Neural cell (in vitro differentiated cells): ENCODE measurements around the gene MAP1LC3B2. TPM values are rescaled to one million over a fixed set of nuclear protein-coding genes. Genes with fewer than 3 reads are reported as not detected.

Experiments used
- H2AFZ ChIP-seq: fragments of 200-600, 300-800 bp; sonication (generic), shearing (Covaris generic); 2 replicates; pipeline ENCODE4 v1.6.0; 2014; ENCODE audit warnings: low read depth, mild to moderate bottlenecking, antibody characterized with exemption, low read length, moderate library complexity
- H3F3A ChIP-seq: fragments of 200-600 bp; shearing (Covaris generic); 2 replicates; pipeline ENCODE4 v1.6.1; 2016; ENCODE audit warnings: mild to moderate bottlenecking, moderate library complexity, mixed read lengths, antibody characterized with exemption, low read length; ENCODE audit not compliant: insufficient read depth, poor library complexity, severe bottlenecking
- H3K27ac ChIP-seq: fragments of 200-600, 300-800 bp; sonication (generic), shearing (Covaris generic); 2 replicates; pipeline ENCODE4 v1.5.1; 2014; ENCODE audit warnings: mild to moderate bottlenecking, low read length, moderate library complexity
- H3K27me3 ChIP-seq: fragments of 300-800, 200-600 bp; sonication (generic), shearing (Covaris generic); 2 replicates; pipeline ENCODE4 v1.6.0; 2014; ENCODE audit warnings: mild to moderate bottlenecking, low read depth, low read length, moderate library complexity; ENCODE audit not compliant: insufficient read depth
- H3K36me3 ChIP-seq: fragments of 300-800, 200-600 bp; sonication (generic), shearing (Covaris generic); 2 replicates; pipeline ENCODE4 v1.5.1; 2014; ENCODE audit warnings: mild to moderate bottlenecking, antibody characterized with exemption, low read length, moderate library complexity; ENCODE audit not compliant: insufficient read depth
- H3K4me2 ChIP-seq: fragments of 300-800, 200-600 bp; sonication (generic), shearing (Covaris generic); 2 replicates; pipeline ENCODE4 v1.6.0; 2014; ENCODE audit warnings: mild to moderate bottlenecking, low read length
- H3K4me3 ChIP-seq: fragments of 300-800, 200-600 bp; sonication (generic), shearing (Covaris generic); 2 replicates; pipeline ENCODE4 v1.5.1; 2014; ENCODE audit warnings: mild to moderate bottlenecking, low read length, moderate library complexity
- H3K79me2 ChIP-seq: fragments of 200-600 bp; shearing (Covaris generic); replicated peaks from 2 replicates; pipeline ENCODE4 v1.6.0; 2014; ENCODE audit warnings: mild to moderate bottlenecking, low read length, moderate library complexity; ENCODE audit not compliant: insufficient read depth
- H3K9ac ChIP-seq: fragments of 300-800, 200-600 bp; sonication (generic), shearing (Covaris generic); 2 replicates; pipeline ENCODE4 v1.6.1; 2016; ENCODE audit warnings: mild to moderate bottlenecking, low read length, mixed read lengths
- H3K9me2 ChIP-seq: fragments of 200-600 bp; shearing (Covaris generic); 2 replicates; pipeline ENCODE4 v1.6.1; 2016; ENCODE audit warnings: mild to moderate bottlenecking, low read length, mixed read lengths; ENCODE audit not compliant: insufficient read depth
- H3K9me3 ChIP-seq: fragments of 200-600, 300-800 bp; sonication (generic), shearing (Covaris generic); 2 replicates; pipeline ENCODE4 v1.6.1; 2016; ENCODE audit warnings: mild to moderate bottlenecking, mixed run types, low read length, moderate library complexity, mixed read lengths
- H4K20me1 ChIP-seq: fragments of 200-600 bp; shearing (Covaris generic); 2 replicates; pipeline ENCODE4 v1.6.1; 2016; ENCODE audit warnings: mild to moderate bottlenecking, mixed run types; ENCODE audit not compliant: insufficient read depth
- EP300 ChIP-seq: fragments of 450-650 bp; conservative IDR thresholded peaks from 2 replicates; pipeline ENCODE4 v1.6.1; 2014; ENCODE audit warnings: antibody characterized with exemption, mild to moderate bottlenecking, moderate library complexity; ENCODE audit not compliant: poor library complexity, severe bottlenecking
- EZH2 ChIP-seq: fragments of 200-600, 300-800 bp; shearing (Covaris generic), sonication (generic); IDR thresholded peaks from 2 replicates; pipeline ENCODE4 v1.6.1; 2014; ENCODE audit warnings: antibody characterized with exemption, low read length, borderline replicate concordance, mild to moderate bottlenecking; ENCODE audit not compliant: insufficient read depth, poor library complexity, severe bottlenecking
- MXI1 ChIP-seq: fragments of 450-650 bp; conservative IDR thresholded peaks from 2 replicates; pipeline ENCODE4 v1.6.1; 2014; ENCODE audit warnings: antibody characterized with exemption, mild to moderate bottlenecking; ENCODE audit not compliant: poor library complexity, severe bottlenecking
- POLR2AphosphoS5 ChIP-seq: IDR thresholded peaks from 2 replicates; pipeline ENCODE4 v1.6.1; 2012
- RAD21 ChIP-seq: fragments of 450-650 bp; conservative IDR thresholded peaks from 2 replicates; pipeline ENCODE4 v1.6.1; 2014; ENCODE audit warnings: antibody characterized with exemption, mild to moderate bottlenecking, moderate library complexity
- SMC3 ChIP-seq: fragments of 450-650 bp; conservative IDR thresholded peaks from 2 replicates; pipeline ENCODE4 v1.6.1; 2014; ENCODE audit warnings: antibody characterized with exemption, mild to moderate bottlenecking, moderate library complexity; ENCODE audit not compliant: poor library complexity
- TAF1 ChIP-seq: IDR thresholded peaks from 2 replicates; pipeline ENCODE4 v1.6.1; 2012; ENCODE audit warnings: low read depth
- polyA plus RNA-seq: library from polyadenylated mRNA; depleted of rRNA; stranded (reverse); fragments of >200 nt; gene quantifications from 2 replicates; pipeline ENCODE4 v1.2.3, GENCODE V29; 2014
- TF ChIP-seq, protein P1 (sequence below): fragments of 450-650 bp; IDR thresholded peaks from 2 replicates; pipeline ENCODE4 v1.5.1; 2014; ENCODE audit warnings: antibody characterized with exemption, mild to moderate bottlenecking, moderate library complexity; ENCODE audit not compliant: poor library complexity, severe bottlenecking
- TF ChIP-seq, protein P2 (sequence below): IDR thresholded peaks from 2 replicates; pipeline ENCODE4 v1.6.1; 2012; ENCODE audit warnings: borderline replicate concordance

MAP1LC3B2 gene
- polyA plus RNA-seq, 1 donor from 2014 or later: 3.9 TPM

DNA sequence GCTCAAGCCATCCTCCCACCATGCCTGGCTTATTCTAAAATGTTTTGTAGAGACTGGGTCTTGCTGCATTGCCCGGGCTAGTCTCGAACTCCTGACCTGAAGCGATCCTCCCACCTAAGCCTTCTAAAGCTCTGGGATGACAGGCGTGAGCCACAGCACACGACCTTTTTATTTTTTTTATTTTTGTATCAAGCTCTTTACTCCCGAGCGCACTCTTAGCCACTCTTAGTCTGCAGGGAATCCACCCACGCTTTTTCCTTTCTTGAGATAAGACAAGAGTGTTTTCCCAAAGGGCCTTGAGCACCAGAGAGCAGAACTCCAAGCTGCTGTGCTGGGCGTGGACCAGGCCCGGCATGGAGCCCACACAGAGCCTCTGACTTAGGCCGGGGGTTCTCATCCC lies 23.4 kb downstream of the MAP1LC3B2 start:
- no peaks in the 10 kb centered on the region for H3K36me3 ChIP-seq
- H4K20me1 ChIP-seq: no peaks in the 10 kb centered on the region
- H3K79me2 ChIP-seq: no peaks in the 10 kb centered on the region
- no peaks in the 10 kb centered on the region for H3K9me3 ChIP-seq
- TF ChIP-seq, protein P1, sequence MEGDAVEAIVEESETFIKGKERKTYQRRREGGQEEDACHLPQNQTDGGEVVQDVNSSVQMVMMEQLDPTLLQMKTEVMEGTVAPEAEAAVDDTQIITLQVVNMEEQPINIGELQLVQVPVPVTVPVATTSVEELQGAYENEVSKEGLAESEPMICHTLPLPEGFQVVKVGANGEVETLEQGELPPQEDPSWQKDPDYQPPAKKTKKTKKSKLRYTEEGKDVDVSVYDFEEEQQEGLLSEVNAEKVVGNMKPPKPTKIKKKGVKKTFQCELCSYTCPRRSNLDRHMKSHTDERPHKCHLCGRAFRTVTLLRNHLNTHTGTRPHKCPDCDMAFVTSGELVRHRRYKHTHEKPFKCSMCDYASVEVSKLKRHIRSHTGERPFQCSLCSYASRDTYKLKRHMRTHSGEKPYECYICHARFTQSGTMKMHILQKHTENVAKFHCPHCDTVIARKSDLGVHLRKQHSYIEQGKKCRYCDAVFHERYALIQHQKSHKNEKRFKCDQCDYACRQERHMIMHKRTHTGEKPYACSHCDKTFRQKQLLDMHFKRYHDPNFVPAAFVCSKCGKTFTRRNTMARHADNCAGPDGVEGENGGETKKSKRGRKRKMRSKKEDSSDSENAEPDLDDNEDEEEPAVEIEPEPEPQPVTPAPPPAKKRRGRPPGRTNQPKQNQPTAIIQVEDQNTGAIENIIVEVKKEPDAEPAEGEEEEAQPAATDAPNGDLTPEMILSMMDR: no peak
- no peak for TF ChIP-seq EP300
- TF ChIP-seq, protein P2, sequence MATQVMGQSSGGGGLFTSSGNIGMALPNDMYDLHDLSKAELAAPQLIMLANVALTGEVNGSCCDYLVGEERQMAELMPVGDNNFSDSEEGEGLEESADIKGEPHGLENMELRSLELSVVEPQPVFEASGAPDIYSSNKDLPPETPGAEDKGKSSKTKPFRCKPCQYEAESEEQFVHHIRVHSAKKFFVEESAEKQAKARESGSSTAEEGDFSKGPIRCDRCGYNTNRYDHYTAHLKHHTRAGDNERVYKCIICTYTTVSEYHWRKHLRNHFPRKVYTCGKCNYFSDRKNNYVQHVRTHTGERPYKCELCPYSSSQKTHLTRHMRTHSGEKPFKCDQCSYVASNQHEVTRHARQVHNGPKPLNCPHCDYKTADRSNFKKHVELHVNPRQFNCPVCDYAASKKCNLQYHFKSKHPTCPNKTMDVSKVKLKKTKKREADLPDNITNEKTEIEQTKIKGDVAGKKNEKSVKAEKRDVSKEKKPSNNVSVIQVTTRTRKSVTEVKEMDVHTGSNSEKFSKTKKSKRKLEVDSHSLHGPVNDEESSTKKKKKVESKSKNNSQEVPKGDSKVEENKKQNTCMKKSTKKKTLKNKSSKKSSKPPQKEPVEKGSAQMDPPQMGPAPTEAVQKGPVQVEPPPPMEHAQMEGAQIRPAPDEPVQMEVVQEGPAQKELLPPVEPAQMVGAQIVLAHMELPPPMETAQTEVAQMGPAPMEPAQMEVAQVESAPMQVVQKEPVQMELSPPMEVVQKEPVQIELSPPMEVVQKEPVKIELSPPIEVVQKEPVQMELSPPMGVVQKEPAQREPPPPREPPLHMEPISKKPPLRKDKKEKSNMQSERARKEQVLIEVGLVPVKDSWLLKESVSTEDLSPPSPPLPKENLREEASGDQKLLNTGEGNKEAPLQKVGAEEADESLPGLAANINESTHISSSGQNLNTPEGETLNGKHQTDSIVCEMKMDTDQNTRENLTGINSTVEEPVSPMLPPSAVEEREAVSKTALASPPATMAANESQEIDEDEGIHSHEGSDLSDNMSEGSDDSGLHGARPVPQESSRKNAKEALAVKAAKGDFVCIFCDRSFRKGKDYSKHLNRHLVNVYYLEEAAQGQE: no peak
- no peak for TF ChIP-seq POLR2AphosphoS5
- TF ChIP-seq EZH2: no peak
- no peak for TF ChIP-seq SMC3
- TF ChIP-seq TAF1: no peak
- no peak for TF ChIP-seq MXI1
- no peak for TF ChIP-seq RAD21
- H3K9me2 ChIP-seq: no peaks in the 10 kb centered on the region
- H2AFZ ChIP-seq: no peak overlapping the region
- no peak overlapping the region for H3K9ac ChIP-seq
- no peaks in the 10 kb centered on the region for H3K27me3 ChIP-seq
- no peak overlapping the region for H3K27ac ChIP-seq
- H3F3A ChIP-seq: no peaks in the 10 kb centered on the region
- H3K4me2 ChIP-seq: no peak overlapping the region
- no peak overlapping the region for H3K4me3 ChIP-seq

DNA sequence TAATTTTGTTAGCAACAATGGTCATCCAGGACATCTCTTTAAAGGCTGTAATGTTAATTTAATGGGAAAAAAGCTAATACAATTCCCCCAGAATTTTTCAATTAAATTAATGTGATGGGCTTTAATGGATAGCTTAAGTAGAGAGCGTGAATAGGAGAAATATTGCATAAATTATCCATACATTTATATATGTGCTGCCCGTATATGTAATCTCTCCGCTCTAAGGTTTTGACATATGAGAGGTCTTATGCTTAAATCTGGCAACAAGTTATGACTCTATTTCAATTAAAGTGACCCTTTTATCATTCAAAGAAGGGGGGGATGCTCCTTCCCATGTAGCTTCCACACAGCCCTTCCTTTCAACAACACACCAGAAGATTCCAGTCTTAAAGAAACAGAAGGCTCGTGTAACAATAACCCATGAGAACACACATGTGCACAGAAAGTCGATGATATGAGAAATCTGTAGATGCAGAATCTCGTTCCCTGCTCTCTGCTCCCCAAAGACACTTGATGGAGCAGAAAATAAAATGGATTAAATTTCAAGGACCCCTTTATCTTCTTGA lies 24.0 kb downstream of the MAP1LC3B2 start:
- no peak overlapping the region for H3K4me2 ChIP-seq
- H2AFZ ChIP-seq: no peak overlapping the region
- no peaks in the 10 kb centered on the region for H3K9me3 ChIP-seq
- no peaks in the 10 kb centered on the region for H3K36me3 ChIP-seq
- no peaks in the 10 kb centered on the region for H4K20me1 ChIP-seq
- H3K4me3 ChIP-seq: no peak overlapping the region
- no peaks in the 10 kb centered on the region for H3K27me3 ChIP-seq
- no peaks in the 10 kb centered on the region for H3F3A ChIP-seq
- no peaks in the 10 kb centered on the region for H3K9me2 ChIP-seq
- H3K27ac ChIP-seq: no peak overlapping the region
- no peak overlapping the region for H3K9ac ChIP-seq
- TF ChIP-seq POLR2AphosphoS5: no peak
- no peak for TF ChIP-seq TAF1
- TF ChIP-seq, protein P1: no peak
- TF ChIP-seq RAD21: no peak
- TF ChIP-seq EP300: no peak
- no peak for TF ChIP-seq SMC3
- no peak for TF ChIP-seq MXI1
- TF ChIP-seq, protein P2: no peak
- no peak for TF ChIP-seq EZH2
- no peaks in the 10 kb centered on the region for H3K79me2 ChIP-seq
